AG10803 (cell line): ENCODE results near the gene ARHGEF28.

ENCODE experiments used
- DNase-seq: peaks from one replicate; pipeline ENCODE4 v3.0.0; 2010; ENCODE audit warnings: low read depth
- H3K4me3 ChIP-seq: 2 replicates; pipeline ENCODE4 v1.5.1; 2011; ENCODE audit warnings: mild to moderate bottlenecking, low read length, control low read depth
- TF ChIP-seq, protein P1 (sequence below): conservative IDR thresholded peaks from 2 replicates; pipeline ENCODE4 v1.5.1; 2011; ENCODE audit warnings: mild to moderate bottlenecking, low read length, control low read depth, inconsistent platforms

ARHGEF28 gene

DNA sequence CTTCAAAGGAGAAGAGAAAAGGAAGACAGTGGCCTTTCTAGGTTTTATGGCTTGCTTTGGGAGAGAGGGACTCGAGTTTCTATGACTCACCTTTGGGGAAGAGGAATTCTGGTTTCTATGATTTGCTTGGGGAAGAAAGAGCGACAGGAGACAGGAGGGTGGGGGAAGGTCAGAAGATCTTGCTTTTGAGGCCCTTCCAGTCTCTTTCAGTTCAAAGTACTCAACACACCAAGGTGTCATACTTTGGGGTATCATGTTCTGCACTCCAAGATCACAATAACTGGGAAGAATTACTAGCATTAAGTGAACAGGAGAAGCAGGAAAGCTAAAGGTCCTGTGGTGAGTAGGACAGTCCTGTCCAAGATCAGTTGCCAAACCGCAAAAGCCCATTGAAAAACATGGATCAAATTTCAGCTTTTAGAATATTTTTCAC is 324.5 kb downstream of the ARHGEF28 start:
- H3K4me3 ChIP-seq, result no peak overlapping the region
- TF ChIP-seq, protein P1, sequence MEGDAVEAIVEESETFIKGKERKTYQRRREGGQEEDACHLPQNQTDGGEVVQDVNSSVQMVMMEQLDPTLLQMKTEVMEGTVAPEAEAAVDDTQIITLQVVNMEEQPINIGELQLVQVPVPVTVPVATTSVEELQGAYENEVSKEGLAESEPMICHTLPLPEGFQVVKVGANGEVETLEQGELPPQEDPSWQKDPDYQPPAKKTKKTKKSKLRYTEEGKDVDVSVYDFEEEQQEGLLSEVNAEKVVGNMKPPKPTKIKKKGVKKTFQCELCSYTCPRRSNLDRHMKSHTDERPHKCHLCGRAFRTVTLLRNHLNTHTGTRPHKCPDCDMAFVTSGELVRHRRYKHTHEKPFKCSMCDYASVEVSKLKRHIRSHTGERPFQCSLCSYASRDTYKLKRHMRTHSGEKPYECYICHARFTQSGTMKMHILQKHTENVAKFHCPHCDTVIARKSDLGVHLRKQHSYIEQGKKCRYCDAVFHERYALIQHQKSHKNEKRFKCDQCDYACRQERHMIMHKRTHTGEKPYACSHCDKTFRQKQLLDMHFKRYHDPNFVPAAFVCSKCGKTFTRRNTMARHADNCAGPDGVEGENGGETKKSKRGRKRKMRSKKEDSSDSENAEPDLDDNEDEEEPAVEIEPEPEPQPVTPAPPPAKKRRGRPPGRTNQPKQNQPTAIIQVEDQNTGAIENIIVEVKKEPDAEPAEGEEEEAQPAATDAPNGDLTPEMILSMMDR, result no peak
- DNase-seq, result peak; percentile 28

DNA sequence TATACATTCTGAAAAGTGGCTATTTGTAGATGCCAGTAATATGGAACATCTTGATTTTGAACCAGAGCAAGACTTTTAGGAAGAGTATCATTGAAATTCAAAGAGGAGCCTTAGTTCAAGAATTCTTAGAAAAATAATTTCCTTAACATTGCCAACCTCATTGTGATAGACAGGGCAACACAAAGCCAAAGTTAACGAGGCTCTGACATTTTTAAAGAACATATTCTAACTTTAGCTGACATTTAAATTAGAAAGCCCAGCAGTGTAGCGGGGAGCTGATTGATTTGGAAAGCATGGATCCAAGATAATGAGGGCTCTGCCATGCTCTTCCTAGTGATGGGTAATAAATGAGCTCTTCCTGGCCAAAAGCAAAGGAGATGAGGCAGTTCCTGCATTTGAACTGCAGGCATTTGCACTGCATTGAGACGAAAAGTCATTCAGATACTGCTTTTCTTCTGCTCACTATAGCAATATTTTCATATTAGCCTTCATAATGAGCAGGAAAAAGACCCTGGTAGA is 325.0 kb downstream of the ARHGEF28 start:
- no peak for DNase-seq
- no peak overlapping the region for H3K4me3 ChIP-seq
- TF ChIP-seq, protein P1, result no peak

DNA sequence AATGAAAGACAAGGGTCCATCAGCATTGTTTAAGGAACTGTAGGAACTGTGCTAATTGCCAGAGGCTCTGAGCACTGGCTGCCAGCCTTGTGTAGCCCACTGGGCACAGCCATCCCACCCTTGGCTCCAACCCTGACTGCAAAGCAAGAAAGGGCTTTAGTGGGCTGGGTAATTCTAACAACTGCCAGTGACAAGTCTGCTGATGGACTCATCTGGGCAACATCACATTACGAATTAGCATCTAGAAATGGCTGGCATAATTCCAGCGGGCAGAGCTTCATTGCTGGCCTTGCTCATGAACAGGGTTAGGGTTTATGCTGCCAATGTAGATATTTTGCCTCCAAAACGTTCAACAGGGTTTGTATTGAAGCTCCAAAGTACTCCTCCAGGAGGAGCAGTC is 326.9 kb downstream of the ARHGEF28 start:
- H3K4me3 ChIP-seq, result no peak overlapping the region
- DNase-seq, result no peak
- TF ChIP-seq, protein P1, result no peak

DNA sequence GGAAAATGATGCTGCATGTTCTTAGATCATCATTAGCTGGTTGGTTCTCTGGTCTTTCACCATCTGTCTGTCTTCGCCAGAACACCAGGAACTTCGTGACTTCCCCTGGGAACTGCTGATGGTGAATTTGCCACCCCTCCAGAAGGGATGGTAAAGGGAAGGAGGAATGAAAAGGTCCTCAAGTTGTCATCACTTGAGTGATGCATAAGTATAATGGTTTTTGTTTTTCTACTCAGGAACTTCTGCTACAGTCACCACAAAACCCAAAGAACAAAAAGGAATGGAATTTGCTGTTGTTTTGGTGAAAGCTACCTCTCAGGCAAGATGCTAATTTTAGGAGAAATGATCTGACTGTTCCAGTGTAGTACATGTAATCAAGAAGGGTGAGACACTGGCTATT is 328.4 kb downstream of the ARHGEF28 start:
- TF ChIP-seq, protein P1, result no peak
- DNase-seq, result peak; percentile 57

DNA sequence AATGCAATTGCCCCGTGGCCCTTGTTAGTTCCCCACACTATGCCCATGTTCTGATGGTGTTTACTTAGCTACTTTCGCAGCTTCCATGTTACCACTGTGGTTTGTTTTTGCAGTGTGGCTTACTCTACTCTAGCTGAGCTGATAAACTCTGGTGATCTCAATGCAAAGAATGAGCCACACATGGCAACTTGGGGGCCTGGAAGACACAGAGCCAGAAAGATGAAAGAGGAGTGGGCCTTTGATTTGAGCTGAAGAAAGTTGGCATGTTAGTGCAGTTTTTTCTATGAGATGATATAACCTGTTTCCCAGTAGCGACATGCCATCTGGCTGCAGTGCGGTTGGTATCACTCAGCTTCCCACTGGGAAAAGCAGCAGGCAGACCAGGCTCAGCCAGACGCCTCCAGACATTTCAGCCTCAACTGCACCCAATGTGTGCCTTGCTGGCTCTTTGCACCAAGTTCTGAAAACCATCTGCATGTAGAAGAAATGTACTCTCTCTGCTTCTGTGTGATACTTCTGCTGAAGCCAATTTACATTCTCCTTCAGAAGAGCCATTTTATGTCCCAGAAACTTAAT is 329.4 kb downstream of the ARHGEF28 start:
- no peak for DNase-seq
- H3K4me3 ChIP-seq, result no peak overlapping the region
- TF ChIP-seq, protein P1, result no peak

More for the DNA sequence above, 328.4 kb downstream of the ARHGEF28 start:
- no peak overlapping the region for H3K4me3 ChIP-seq

DNA sequence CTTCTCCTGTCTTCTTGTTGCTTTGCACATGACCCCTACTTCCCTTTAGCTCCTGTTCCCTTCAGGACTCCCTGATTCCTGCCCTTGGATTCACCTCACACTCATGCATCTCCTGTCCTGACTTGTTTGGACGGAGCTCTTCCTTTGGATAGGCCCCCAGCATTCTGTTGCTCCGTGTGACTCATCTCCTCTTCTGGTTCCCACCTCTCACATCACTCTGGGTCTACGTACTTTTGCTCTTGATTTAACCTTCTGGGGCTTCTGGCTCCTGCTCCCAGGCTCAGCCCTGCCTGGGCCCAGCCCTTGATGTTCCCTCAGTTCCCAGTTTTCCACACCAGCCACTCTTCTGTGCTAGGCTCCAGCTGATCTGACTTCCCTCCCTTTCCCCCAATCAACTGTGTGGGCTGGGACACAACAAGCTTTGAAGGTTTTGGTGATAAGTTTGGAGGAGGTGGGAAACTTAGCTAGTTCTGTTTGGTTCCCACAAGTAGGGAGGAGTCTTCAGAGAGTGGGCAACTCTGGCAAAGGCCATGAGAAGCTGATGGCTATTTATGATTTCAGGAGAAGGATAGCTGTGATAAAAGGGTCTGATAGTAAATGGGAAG is 331.5 kb downstream of the ARHGEF28 start:
- H3K4me3 ChIP-seq, result no peak overlapping the region
- DNase-seq, result no peak
- TF ChIP-seq, protein P1, result no peak

DNA sequence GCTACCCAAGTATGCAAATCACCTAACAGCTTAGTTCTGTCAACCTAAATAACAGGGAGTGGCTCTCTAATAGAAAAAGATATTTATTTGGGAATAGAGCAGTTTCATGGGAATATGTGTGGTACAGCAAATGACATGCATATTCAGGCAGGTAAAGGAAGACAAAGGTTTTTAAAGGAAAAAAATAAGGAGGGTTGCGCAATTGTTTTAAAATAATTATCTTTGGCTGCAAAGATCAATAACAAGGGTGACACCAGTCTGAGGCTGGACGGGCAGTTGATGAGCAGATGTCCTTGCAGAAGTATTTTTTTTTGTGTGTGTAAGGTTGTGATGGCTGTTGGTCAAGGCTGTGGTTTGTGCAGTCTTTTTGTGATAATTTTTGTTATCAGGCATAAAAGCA is 332.0 kb downstream of the ARHGEF28 start:
- no peak for DNase-seq
- TF ChIP-seq, protein P1, result no peak
- H3K4me3 ChIP-seq, result no peak overlapping the region
